Tibial nerve (tissue), 4 donors: ENCODE data around the gene CHURC1. TPM values are rescaled to one million over a fixed set of nuclear protein-coding genes. Genes with fewer than 3 reads are reported as not detected.

Source experiments
- DNase-seq, 2 donors: peaks; one replicate each; pipeline ENCODE4 v3.0.0-alpha.2; 2019; ENCODE audit warnings: low spot score in 2 of 2
- H3K27ac ChIP-seq, 4 donors: fragments of 200-600 bp; sonication (generic) in 3 of 4; one replicate each; pipeline ENCODE4 v1.5.1; 2017 to 2019; ENCODE audit warnings: mild to moderate bottlenecking in 1 of 4
- H3K27me3 ChIP-seq, 2 donors: fragments of 200-600 bp; sonication (generic) in 1 of 2; one replicate each; pipeline versions ENCODE4 v1.5.1 to v1.6.0; 2017 to 2019
- H3K36me3 ChIP-seq, 3 donors: fragments of 200-600 bp; sonication (generic); one replicate each; pipeline ENCODE4 v1.5.1; 2018 to 2019
- H3K4me1 ChIP-seq, 4 donors: fragments of 200-600 bp; sonication (generic) in 3 of 4; one replicate each; pipeline ENCODE4 v1.5.1; 2017 to 2019
- H3K4me3 ChIP-seq, 4 donors: fragments of 200-600 bp; sonication (generic) in 3 of 4; one replicate each; pipeline ENCODE4 v1.5.1; 2017 to 2019; ENCODE audit warnings: mild to moderate bottlenecking in 1 of 4, moderate library complexity in 1 of 4
- H3K9me3 ChIP-seq, 4 donors: fragments of 200-600 bp; sonication (generic) in 3 of 4; one replicate each; pipeline ENCODE4 v1.5.1; 2017 to 2019
- CTCF ChIP-seq, 5 experiments: fragments of 200-600 bp in 3 of 5; fragments of 450-650 bp in 2 of 5; sonication (generic) in 3 of 5; IDR thresholded peaks; one replicate each; pipeline ENCODE4 v1.5.1; 2016 to 2019; ENCODE audit warnings: antibody characterized with exemption in 5 of 5, mild to moderate bottlenecking in 3 of 5, moderate library complexity in 2 of 5
- EP300 ChIP-seq, 2 donors: sonication (generic); formaldehyde crosslinking; IDR thresholded peaks; one replicate each; pipeline ENCODE4 v1.6.1; 2017; ENCODE audit warnings: antibody characterized with exemption in 2 of 2, mild to moderate bottlenecking in 1 of 2
- POLR2A ChIP-seq, 2 donors: fragments of 450-650 bp; IDR thresholded peaks; one replicate each; pipeline ENCODE4 v1.6.1; 2017; ENCODE audit warnings: antibody characterized with exemption in 2 of 2, mild to moderate bottlenecking in 2 of 2, moderate library complexity in 2 of 2
- WGBS, 2 donors: methylation state at CpG; one replicate each; pipeline ENCODE4 v1.1.5; 2018; 5-methylcytosine and 5-hydroxymethylcytosine counted together
- total RNA-seq, 4 donors: library from RNA; depleted of rRNA; stranded (reverse); fragments of >200 nt; gene quantifications; one replicate each; pipeline ENCODE4 v1.1.0, GENCODE V29; 2016

The CHURC1 gene
- total RNA-seq, 4 donors from 2014 or later = 75.0 to 131 (median 89.1) TPM

GRCh38 chr14:64958743-64959142, 44.5 kb downstream of the CHURC1 start:
- DNase-seq = no peak
- 80 to 98% methylated on average over 3 to 5 of the region's 5 CpGs for WGBS, 2 donors
- Histone ChIP-seq H3K9me3 (no peaks in the 10 kb centered on the region), H3K27me3 (no peaks in the 10 kb centered on the region), H3K27ac (no peak overlapping the region), H3K4me3 (no peak overlapping the region), H3K36me3 (peaks cover 0 to 27% (median 0%) of the 10 kb centered on the region in 3 donors), H3K4me1 (no peaks in the 10 kb centered on the region)
- TF ChIP-seq POLR2A (IDR thresholded peaks at IDR 0.05) = no peak
- no peak for TF ChIP-seq CTCF (IDR thresholded peaks at IDR 0.05)
- no peak for TF ChIP-seq EP300 (IDR thresholded peaks at IDR 0.05)

- Histone ChIP-seq H3K4me3 (no peak overlapping the region), H3K27ac (no peak overlapping the region), H3K9me3 (no peaks in the 10 kb centered on the region), H3K27me3 (no peaks in the 10 kb centered on the region), H3K36me3 (peaks cover 0 to 14% (median 0%) of the 10 kb centered on the region in 3 donors), H3K4me1 (no peaks in the 10 kb centered on the region)
- 61 to 68% methylated on average over 5 of the region's 5 CpGs for WGBS, 2 donors
- TF ChIP-seq EP300 (IDR thresholded peaks at IDR 0.05) = no peak
- DNase-seq = no peak
Observed at GRCh38 chr14:64960762-64961276, 46.6 kb downstream of the CHURC1 start.

DNA sequence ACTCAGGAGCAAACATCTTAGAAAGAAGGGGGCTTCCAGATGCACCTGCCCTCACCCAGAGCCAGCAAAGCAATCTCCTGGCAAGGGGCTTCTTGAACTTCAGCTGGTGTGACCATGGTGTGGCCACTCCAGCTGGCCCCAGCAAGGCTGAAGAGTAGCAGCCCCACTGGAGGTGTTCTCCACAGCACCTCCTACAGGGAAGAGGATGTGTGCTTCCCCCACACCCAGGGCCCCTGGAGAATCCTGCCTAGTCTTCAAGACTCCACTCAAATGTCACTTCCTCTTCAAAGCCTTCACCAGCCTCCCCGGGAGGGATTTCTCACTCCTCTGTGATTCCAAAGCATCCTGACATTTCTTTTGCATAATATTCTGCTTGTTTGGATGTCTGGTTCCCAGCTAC, 49.4 kb downstream of the CHURC1 start:
- no peaks in the 10 kb centered on the region for H3K27me3 ChIP-seq
- peaks cover 0 to 7% (median 0%) of the 10 kb centered on the region in 3 donors for H3K36me3 ChIP-seq
- DNase-seq = no peak
- no peaks in the 10 kb centered on the region for H3K4me1 ChIP-seq
- no peak overlapping the region for H3K27ac ChIP-seq
- WGBS, 2 donors = 48 to 57% methylated on average over 1 of the region's 1 CpG
- no peak for TF ChIP-seq CTCF (IDR thresholded peaks at IDR 0.05)
- TF ChIP-seq POLR2A (IDR thresholded peaks at IDR 0.05) = no peak
- TF ChIP-seq EP300 (IDR thresholded peaks at IDR 0.05) = no peak
- H3K4me3 ChIP-seq = no peak overlapping the region
- no peaks in the 10 kb centered on the region for H3K9me3 ChIP-seq

DNA sequence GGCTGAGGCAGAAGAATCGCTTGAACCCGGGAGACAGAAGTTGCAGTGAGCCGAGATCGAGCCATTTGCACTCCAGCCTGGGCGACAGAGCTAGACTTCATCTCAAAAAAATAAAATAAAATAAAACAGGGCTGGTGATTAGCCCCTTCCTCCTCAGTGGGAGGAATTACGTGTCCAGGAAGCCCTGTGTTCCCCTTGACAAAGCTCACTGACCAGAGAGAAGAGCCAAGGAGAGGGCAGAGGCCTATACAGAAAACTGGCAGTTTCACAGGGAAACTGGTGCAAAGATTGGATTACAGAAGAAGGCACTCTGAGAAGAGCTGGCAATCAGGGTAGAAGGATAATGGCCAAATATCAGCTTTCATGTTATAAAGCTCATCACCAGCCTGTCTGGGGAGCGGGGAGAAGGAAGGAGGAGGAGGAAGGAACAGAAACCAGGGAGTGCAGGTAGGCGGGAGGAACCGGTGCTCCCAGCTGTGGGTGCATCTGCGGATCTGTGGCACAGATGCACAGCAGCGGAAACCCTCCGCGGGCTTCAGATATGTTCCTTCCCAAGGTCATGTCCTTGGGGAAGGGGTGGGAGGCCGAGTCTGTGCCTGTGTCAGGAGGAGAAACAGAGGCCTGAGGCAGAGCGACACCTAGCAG, 51.2 kb downstream of the CHURC1 start:
- H3K4me3 ChIP-seq = no peak overlapping the region
- H3K27ac ChIP-seq = no peak overlapping the region
- no peaks in the 10 kb centered on the region for H3K27me3 ChIP-seq
- TF ChIP-seq EP300 (IDR thresholded peaks at IDR 0.05) (no peak), POLR2A (IDR thresholded peaks at IDR 0.05) (no peak), CTCF (IDR thresholded peaks at IDR 0.05) (no peak)
- no peaks in the 10 kb centered on the region for H3K9me3 ChIP-seq
- no peak for DNase-seq
- 89% methylated on average over 15 of the region's 15 CpGs for WGBS, 2 donors
- peaks cover 0 to 7% (median 0%) of the 10 kb centered on the region in 3 donors for H3K36me3 ChIP-seq
- peaks cover 0 to 1% (median 0%) of the 10 kb centered on the region in 4 donors for H3K4me1 ChIP-seq

DNA sequence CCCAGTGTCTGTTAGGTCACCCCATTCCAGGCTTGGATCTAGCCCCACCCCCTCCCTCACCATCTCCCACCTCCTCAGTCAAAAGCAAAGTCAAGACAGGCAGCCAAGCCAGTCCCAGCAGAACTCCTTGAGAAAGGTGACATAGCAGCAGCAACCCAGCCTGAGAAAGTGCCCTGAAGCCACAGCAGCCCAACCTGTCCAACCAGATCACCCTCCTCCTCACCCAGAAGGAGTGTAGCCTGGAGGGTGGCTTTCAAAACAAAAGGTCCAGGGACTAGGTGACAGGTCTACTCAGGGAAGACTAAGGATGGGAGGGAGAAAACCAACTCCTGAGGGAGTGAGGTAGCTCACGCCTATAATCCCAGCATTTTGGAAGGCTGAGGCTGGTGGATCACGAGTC, 52.7 kb downstream of the CHURC1 start:
- peaks cover 0 to 15% (median 8%) of the 10 kb centered on the region in 4 donors for H3K4me1 ChIP-seq
- no peak overlapping the region for H3K27ac ChIP-seq
- 76 to 98% methylated on average over 2 of the region's 2 CpGs for WGBS, 2 donors
- TF ChIP-seq POLR2A (IDR thresholded peaks at IDR 0.05) (no peak), EP300 (IDR thresholded peaks at IDR 0.05) (no peak), CTCF (IDR thresholded peaks at IDR 0.05) (no peak)
- H3K36me3 ChIP-seq = peaks cover 0 to 7% (median 0%) of the 10 kb centered on the region in 3 donors
- DNase-seq = no peak
- no peak overlapping the region for H3K4me3 ChIP-seq
- peaks cover 0 to 12% of the 10 kb centered on the region in 2 donors for H3K27me3 ChIP-seq
- no peaks in the 10 kb centered on the region for H3K9me3 ChIP-seq
